Measurements from ENCODE around the gene OR5K4. TPM values are rescaled to one million over a fixed set of nuclear protein-coding genes. Genes with fewer than 3 reads are reported as not detected.

OR5K4 gene
- total RNA-seq (not detected), polyA plus RNA-seq (ENCODE audit: insufficient read length in 6 of 6) (not detected)
- long read RNA-seq, donor 1, result 0 reads
- long read RNA-seq, donor 2, result 0 reads
- long read RNA-seq, donor 3, result 0 reads
- long read RNA-seq, donor 4, result 0 reads
- long read RNA-seq, donor 5, result 0 reads
- long read RNA-seq, donor 6, result 0 reads
- long read RNA-seq, donor 7, result 0 reads
- long read RNA-seq, donor 8, result 0 reads
- long read RNA-seq, donor 9, result 0 reads
- long read RNA-seq, donor 10, result 0 reads
- long read RNA-seq, donor 11, result 0 reads
- long read RNA-seq, donor 12, result 0 reads

- no peaks in the 10 kb centered on the region for H3K4me1 ChIP-seq
- intact Hi-C loops (cut with DNase I), result no loop called here
- TF ChIP-seq, protein P1, sequence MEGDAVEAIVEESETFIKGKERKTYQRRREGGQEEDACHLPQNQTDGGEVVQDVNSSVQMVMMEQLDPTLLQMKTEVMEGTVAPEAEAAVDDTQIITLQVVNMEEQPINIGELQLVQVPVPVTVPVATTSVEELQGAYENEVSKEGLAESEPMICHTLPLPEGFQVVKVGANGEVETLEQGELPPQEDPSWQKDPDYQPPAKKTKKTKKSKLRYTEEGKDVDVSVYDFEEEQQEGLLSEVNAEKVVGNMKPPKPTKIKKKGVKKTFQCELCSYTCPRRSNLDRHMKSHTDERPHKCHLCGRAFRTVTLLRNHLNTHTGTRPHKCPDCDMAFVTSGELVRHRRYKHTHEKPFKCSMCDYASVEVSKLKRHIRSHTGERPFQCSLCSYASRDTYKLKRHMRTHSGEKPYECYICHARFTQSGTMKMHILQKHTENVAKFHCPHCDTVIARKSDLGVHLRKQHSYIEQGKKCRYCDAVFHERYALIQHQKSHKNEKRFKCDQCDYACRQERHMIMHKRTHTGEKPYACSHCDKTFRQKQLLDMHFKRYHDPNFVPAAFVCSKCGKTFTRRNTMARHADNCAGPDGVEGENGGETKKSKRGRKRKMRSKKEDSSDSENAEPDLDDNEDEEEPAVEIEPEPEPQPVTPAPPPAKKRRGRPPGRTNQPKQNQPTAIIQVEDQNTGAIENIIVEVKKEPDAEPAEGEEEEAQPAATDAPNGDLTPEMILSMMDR (IDR thresholded peaks at IDR 0.05), result no peak
Measured at GRCh38 chr3:98353554-98353953, at the start of gene OR5K4. TSS of gene OR5K4 (plus strand) at chr3:98353854. CDS start at chr3:98353854, 0 bp downstream.

GRCh38 chr3:98322101-98322500, 31.6 kb upstream of the OR5K4 start:
- TF ChIP-seq, protein P1 (IDR thresholded peaks at IDR 0.05), result no peak
- ATAC-seq (no peak), DNase-seq (no peak)
- Histone ChIP-seq H3K27ac (no peak overlapping the region), H3K9me3 (no peaks in the 10 kb centered on the region), H3K4me1 (no peaks in the 10 kb centered on the region), H3K4me3 (no peak overlapping the region), H3K27me3 (no peaks in the 10 kb centered on the region), H3K36me3 (no peaks in the 10 kb centered on the region)
- intact Hi-C loops (cut with DNase I), result no loop called here

More at GRCh38 chr3:98353554-98353953, at the start of gene OR5K4:
- Histone ChIP-seq H3K9me3 (no peaks in the 10 kb centered on the region), H3K27ac (no peak within 1 kb of the TSS), H3K4me3 (no peak within 1 kb of the TSS), H3K36me3 (no peaks in the 10 kb centered on the region), H3K27me3 (no peaks in the 10 kb centered on the region)
- ATAC-seq (no peak), DNase-seq (no peak)

DNA sequence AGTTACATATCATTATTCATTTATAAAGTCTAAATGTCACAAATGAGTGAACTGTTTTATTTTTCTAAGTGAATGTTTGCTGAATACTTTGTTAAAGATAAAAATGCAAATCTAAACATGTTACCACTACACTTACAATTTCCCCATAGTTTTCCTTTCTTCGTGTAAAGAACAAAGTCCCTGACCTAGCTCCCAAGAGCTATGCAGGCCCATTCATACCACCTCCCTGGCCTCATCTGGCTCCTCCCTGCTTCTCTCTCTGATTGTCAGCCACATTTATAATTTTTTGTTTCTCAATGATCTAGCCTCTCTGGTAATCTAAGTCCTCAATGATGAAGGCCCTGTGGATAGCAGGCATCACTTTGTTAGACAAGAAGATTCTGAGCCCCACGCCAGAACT, 31.0 kb upstream of the OR5K4 start:
- Histone ChIP-seq H3K27me3 (no peaks in the 10 kb centered on the region), H3K9me3 (no peaks in the 10 kb centered on the region), H3K4me1 (no peaks in the 10 kb centered on the region), H3K36me3 (no peaks in the 10 kb centered on the region), H3K4me3 (no peak overlapping the region), H3K27ac (no peak overlapping the region)
- DNase-seq (no peak), ATAC-seq (no peak)
- TF ChIP-seq, protein P1 (IDR thresholded peaks at IDR 0.05), result no peak
- intact Hi-C loops (cut with DNase I), result no loop called here

GRCh38 chr3:98323425-98323824, 30.2 kb upstream of the OR5K4 start:
- Histone ChIP-seq H3K4me1 (no peaks in the 10 kb centered on the region), H3K4me3 (no peak overlapping the region), H3K36me3 (no peaks in the 10 kb centered on the region), H3K27ac (no peak overlapping the region), H3K9me3 (no peaks in the 10 kb centered on the region), H3K27me3 (no peaks in the 10 kb centered on the region)
- TF ChIP-seq, protein P1 (IDR thresholded peaks at IDR 0.05), result no peak
- ATAC-seq (no peak), DNase-seq (no peak)
- intact Hi-C loops (cut with DNase I), result no loop called here

GRCh38 chr3:98325055-98325454, 28.6 kb upstream of the OR5K4 start:
- H3K27me3 ChIP-seq, result peaks cover 0 to 9% of the 10 kb centered on the region in 2 donors
- ATAC-seq, result no peak
- H3K36me3 ChIP-seq, result no peaks in the 10 kb centered on the region
- no peaks in the 10 kb centered on the region for H3K4me1 ChIP-seq
- no peaks in the 10 kb centered on the region for H3K9me3 ChIP-seq
- H3K27ac ChIP-seq, result no peak overlapping the region
- intact Hi-C loops (cut with DNase I), result no loop called here
- no peak for DNase-seq
- H3K4me3 ChIP-seq, result no peak overlapping the region
- TF ChIP-seq, protein P1 (IDR thresholded peaks at IDR 0.05), result no peak

Measured in left lung (tissue), 14 donors.